GM19238 (cell line): ENCODE results near the gene SLC9A8.
"Not testable (repeated sequence)": the region's sequence is repeated elsewhere in the genome, so short reads cannot be mapped to it uniquely, and the experiment has no call there.

Experiments
- DNase-seq: peaks from one replicate; pipeline ENCODE4 v3.0.0; 2011; ENCODE audit warnings: low spot score; ENCODE audit not compliant: insufficient read length

Gene SLC9A8

GRCh38 chr20:49812507-49813304, at the start of gene SLC9A8:
TSS of gene SLC9A8 (plus strand) at chr20:49812828. CDS start at chr20:49812923, 95 bp downstream.
- DNase-seq: peak; percentile 78

GRCh38 chr20:49762940-49763766, 49.5 kb upstream of the SLC9A8 start:
- no peak for DNase-seq

GRCh38 chr20:49765413-49765736, 47.3 kb upstream of the SLC9A8 start:
- no peak for DNase-seq

GRCh38 chr20:49765846-49766541, 46.6 kb upstream of the SLC9A8 start:
- DNase-seq: no peak

- DNase-seq: no peak
These were observed 45.6 kb upstream of the SLC9A8 start for GRCh38 chr20:49766979-49767521.

- DNase-seq: no peak
These were observed 44.2 kb upstream of the SLC9A8 start for GRCh38 chr20:49768204-49769047.

- DNase-seq: no peak
These were observed 43.5 kb upstream of the SLC9A8 start for GRCh38 chr20:49769048-49769581.

- no peak for DNase-seq
These were observed 42.0 kb upstream of the SLC9A8 start for GRCh38 chr20:49770634-49771033.

GRCh38 chr20:49774213-49774612, 38.4 kb upstream of the SLC9A8 start:
- not testable (repeated sequence) for DNase-seq

GRCh38 chr20:49775229-49775693, 37.4 kb upstream of the SLC9A8 start:
- no peak for DNase-seq

GRCh38 chr20:49779972-49780371, 32.7 kb upstream of the SLC9A8 start:
- no peak for DNase-seq

GRCh38 chr20:49781676-49782075, 31.0 kb upstream of the SLC9A8 start:
- no peak for DNase-seq

GRCh38 chr20:49782439-49782838, 30.2 kb upstream of the SLC9A8 start:
- DNase-seq: not testable (repeated sequence)

GRCh38 chr20:49783021-49783995, 29.3 kb upstream of the SLC9A8 start:
- DNase-seq: not testable (repeated sequence)

- DNase-seq: no peak
These were observed 28.3 kb upstream of the SLC9A8 start for GRCh38 chr20:49784291-49784690.

- DNase-seq: no peak
These were observed 27.3 kb upstream of the SLC9A8 start for GRCh38 chr20:49785149-49785851.

GRCh38 chr20:49785852-49786175, 26.8 kb upstream of the SLC9A8 start:
- DNase-seq: peak; percentile 54

- no peak for DNase-seq
These were observed 26.4 kb upstream of the SLC9A8 start for GRCh38 chr20:49786196-49786595.
